Stomach smooth muscle (tissue), 2 donors: ENCODE measurements around the gene GAD2.
"Not testable (repeated sequence)": the region's sequence is repeated elsewhere in the genome, so short reads cannot be mapped to it uniquely, and the experiment has no call there.

Source experiments
- H3K27ac ChIP-seq: one replicate; pipeline ENCODE4 v1.7.0; 2013; ENCODE audit warnings: mild to moderate bottlenecking, low read length, inconsistent platforms
- H3K27me3 ChIP-seq, 2 donors: one replicate each; pipeline ENCODE4 v1.7.0; 2013; ENCODE audit warnings: low read length in 2 of 2; ENCODE audit not compliant: insufficient read depth in 2 of 2, control insufficient read depth in 1 of 2
- H3K36me3 ChIP-seq, 2 donors: one replicate each; pipeline ENCODE4 v1.7.0; 2013; ENCODE audit warnings: low read length in 2 of 2; ENCODE audit not compliant: control insufficient read depth in 2 of 2, insufficient read depth in 2 of 2
- H3K4me1 ChIP-seq: one replicate; pipeline ENCODE4 v1.7.0; 2013; ENCODE audit warnings: low read length; ENCODE audit not compliant: control insufficient read depth, insufficient read depth
- H3K4me3 ChIP-seq, 2 donors: one replicate each; pipeline ENCODE4 v1.7.0; 2013; ENCODE audit warnings: low read length in 2 of 2
- H3K9ac ChIP-seq, 2 donors: one replicate each; pipeline ENCODE4 v1.7.0; 2013; ENCODE audit warnings: low read length in 2 of 2, mild to moderate bottlenecking in 1 of 2
- H3K9me3 ChIP-seq, 2 donors: one replicate each; pipeline ENCODE4 v1.7.0; 2013; ENCODE audit warnings: low read length in 2 of 2; ENCODE audit not compliant: control insufficient read depth in 2 of 2
- donor health status: healthy.
- donor health status: Pancreatic carcinoma.

Gene GAD2

DNA sequence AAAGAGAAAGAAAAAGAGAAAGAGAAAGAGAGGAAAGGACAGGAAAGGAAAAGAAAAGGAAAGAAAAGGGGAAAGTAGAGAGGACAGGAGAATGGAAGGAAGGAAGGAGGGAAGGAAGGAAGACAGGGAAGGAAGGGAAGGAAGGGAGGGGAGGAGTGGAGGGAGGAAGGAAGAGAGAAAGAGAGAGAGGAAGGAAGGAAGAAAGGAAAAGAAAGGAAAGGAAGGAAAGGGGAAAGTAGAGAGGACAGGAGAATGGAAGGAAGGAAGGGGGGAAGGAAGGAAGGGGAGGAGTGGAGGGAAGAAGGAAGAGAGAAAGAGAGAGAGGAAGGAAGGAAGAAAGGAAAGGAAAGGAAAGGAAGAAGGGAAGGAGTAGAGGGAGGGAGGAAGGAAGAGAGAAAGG, 125.1 kb downstream of the GAD2 start:
- no peak overlapping the region for H3K9ac ChIP-seq
- H3K36me3 ChIP-seq, result no peaks in the 10 kb centered on the region
- no peaks in the 10 kb centered on the region for H3K9me3 ChIP-seq
- no peaks in the 10 kb centered on the region for H3K4me1 ChIP-seq
- no peaks in the 10 kb centered on the region for H3K27me3 ChIP-seq
- no peak overlapping the region for H3K27ac ChIP-seq
- H3K4me3 ChIP-seq, result no peak overlapping the region

- H3K27me3 ChIP-seq, H3K36me3 ChIP-seq, H3K27ac ChIP-seq, H3K9me3 ChIP-seq, H3K4me1 ChIP-seq, H3K4me3 ChIP-seq, H3K9ac ChIP-seq: not testable (repeated sequence)
Measured at GRCh38 chr10:26348821-26349417, 132.3 kb downstream of the GAD2 start.
